ENCODE measurements around the gene C14orf93. TPM values are rescaled to one million over a fixed set of nuclear protein-coding genes. Genes with fewer than 3 reads are reported as not detected.
"Not testable (repeated sequence)": the region's sequence is repeated elsewhere in the genome, so short reads cannot be mapped to it uniquely, and the experiment has no call there.

The C14orf93 gene
- total RNA-seq, 4 donors from 2014 or later = 3.7 to 16.2 (median 6.7) TPM

DNA sequence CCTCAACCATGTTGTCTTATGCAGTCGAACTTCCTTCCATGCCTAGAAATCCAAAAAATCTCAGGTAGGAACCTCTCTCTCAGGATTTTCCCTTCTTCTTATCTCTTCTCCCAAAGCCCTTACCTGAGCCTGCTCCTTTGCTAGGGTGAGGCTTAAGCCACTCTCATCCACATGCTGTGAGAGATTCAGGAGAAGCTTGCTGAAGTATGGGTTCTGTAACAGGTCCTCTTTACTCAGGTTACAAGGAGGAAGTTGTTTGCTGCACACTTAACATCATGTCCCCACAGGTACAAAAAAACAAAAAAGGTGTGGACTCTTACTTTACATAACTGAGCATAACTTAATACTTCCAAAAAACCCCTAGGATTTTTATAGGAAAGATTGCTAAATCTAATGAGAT is 57.5 kb downstream of the C14orf93 start:
- ATAC-seq (no peak), DNase-seq (no peak)
- TF ChIP-seq POLR2A (IDR thresholded peaks at IDR 0.05) = no peak
- TF ChIP-seq, protein P1, sequence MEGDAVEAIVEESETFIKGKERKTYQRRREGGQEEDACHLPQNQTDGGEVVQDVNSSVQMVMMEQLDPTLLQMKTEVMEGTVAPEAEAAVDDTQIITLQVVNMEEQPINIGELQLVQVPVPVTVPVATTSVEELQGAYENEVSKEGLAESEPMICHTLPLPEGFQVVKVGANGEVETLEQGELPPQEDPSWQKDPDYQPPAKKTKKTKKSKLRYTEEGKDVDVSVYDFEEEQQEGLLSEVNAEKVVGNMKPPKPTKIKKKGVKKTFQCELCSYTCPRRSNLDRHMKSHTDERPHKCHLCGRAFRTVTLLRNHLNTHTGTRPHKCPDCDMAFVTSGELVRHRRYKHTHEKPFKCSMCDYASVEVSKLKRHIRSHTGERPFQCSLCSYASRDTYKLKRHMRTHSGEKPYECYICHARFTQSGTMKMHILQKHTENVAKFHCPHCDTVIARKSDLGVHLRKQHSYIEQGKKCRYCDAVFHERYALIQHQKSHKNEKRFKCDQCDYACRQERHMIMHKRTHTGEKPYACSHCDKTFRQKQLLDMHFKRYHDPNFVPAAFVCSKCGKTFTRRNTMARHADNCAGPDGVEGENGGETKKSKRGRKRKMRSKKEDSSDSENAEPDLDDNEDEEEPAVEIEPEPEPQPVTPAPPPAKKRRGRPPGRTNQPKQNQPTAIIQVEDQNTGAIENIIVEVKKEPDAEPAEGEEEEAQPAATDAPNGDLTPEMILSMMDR (IDR thresholded peaks at IDR 0.05 in 4 of 5, conservative IDR thresholded peaks at IDR 0.05 in 1 of 5) = no peak
- no peak overlapping the region for H3K4me3 ChIP-seq
- peaks cover 0 to 28% of the 10 kb centered on the region in 2 donors for H3K36me3 ChIP-seq
- in situ Hi-C loops (cut with MboI; ENCODE audit: low sequenced_read_pairs in 4 of 4) (no loop called here), intact Hi-C loops (cut with DNase I; ENCODE audit: low total_unique reads) (no loop called here)
- H3K9me3 ChIP-seq = no peaks in the 10 kb centered on the region
- no peaks in the 10 kb centered on the region for H3K27me3 ChIP-seq
- H3K27ac ChIP-seq = no peak overlapping the region
- H3K4me1 ChIP-seq = peaks cover 9 to 16% of the 10 kb centered on the region in 2 donors

DNA sequence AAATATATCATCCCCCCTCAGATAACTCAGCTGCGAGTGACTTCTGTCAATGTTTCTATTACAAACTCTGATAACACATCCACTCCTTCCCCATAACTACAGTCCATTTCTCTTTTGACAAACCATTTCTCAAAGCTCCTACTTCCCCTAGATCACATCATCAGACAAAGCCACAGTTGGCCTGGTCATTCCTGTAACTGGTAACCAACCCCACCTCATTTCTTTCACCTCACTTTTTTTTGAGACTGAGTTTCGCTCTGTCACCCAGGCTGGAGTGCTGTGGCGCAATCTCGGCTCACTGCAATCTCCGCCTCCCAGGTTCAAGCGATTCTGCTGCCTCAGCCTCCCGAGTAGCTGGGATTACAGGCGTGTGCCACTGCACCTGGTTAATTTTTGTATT is 58.1 kb downstream of the C14orf93 start:
- in situ Hi-C loops (cut with MboI; ENCODE audit: low sequenced_read_pairs in 4 of 4); H3K4me3 ChIP-seq; DNase-seq; H3K9me3 ChIP-seq; intact Hi-C loops (cut with DNase I; ENCODE audit: low total_unique reads); ATAC-seq; H3K27me3 ChIP-seq; H3K27ac ChIP-seq: not testable (repeated sequence)
- peaks cover 0 to 34% of the 10 kb centered on the region in 2 donors for H3K36me3 ChIP-seq
- H3K4me1 ChIP-seq = peaks cover 9 to 14% of the 10 kb centered on the region in 2 donors

DNA sequence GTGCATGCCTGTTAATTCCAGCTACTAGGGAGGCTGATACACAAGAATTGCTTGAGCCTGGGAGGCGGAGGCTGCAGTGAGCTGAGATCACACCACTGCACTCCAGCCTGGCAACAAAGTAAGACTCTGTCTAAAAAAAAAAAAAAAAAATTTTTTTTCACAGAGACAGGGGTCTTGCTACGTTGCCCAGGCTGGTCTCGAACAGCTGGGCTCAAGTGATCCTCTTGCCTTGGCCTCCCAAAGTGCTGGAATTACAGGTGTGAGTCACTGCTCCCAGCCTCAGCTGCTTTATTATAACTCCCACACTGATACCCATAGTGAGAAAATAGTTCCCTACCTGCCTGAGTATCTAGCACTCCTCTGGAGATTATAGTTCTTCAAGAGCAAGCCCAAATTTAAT is 64.3 kb downstream of the C14orf93 start:
- Histone ChIP-seq H3K27ac (no peak overlapping the region), H3K36me3 (peaks cover 0 to 16% of the 10 kb centered on the region in 2 donors), H3K4me3 (no peak overlapping the region), H3K27me3 (no peaks in the 10 kb centered on the region), H3K4me1 (no peaks in the 10 kb centered on the region), H3K9me3 (no peaks in the 10 kb centered on the region)
- ATAC-seq (no peak), DNase-seq (no peak)
- no peak for TF ChIP-seq POLR2A (IDR thresholded peaks at IDR 0.05)
- TF ChIP-seq, protein P1 (IDR thresholded peaks at IDR 0.05 in 4 of 5, conservative IDR thresholded peaks at IDR 0.05 in 1 of 5) = no peak
- intact Hi-C loops (cut with DNase I; ENCODE audit: low total_unique reads) (no loop called here), in situ Hi-C loops (cut with MboI; ENCODE audit: low sequenced_read_pairs in 4 of 4) (no loop called here)

DNA sequence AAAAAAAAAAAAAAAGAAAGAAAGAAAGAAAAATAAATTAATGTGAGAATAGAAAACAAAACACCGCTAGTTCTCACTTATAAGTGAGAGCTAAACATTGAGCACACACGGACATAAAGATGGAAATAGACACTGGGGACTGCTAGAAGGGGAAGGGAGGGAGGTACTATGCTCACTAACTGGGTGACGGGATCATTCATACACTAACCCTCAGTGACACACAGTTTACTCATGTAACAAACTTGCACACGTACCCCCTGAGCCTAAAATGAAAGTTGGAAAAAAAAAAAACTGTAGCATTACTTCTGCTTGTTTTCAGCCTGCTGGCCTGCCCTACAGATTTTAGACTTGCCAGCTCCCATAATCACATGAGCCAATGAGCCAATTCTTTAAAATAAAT is 70.3 kb downstream of the C14orf93 start:
- Histone ChIP-seq H3K27ac (no peak overlapping the region), H3K4me1 (no peaks in the 10 kb centered on the region), H3K9me3 (no peaks in the 10 kb centered on the region), H3K27me3 (no peaks in the 10 kb centered on the region), H3K4me3 (no peak overlapping the region), H3K36me3 (no peaks in the 10 kb centered on the region)
- in situ Hi-C loops (cut with MboI; ENCODE audit: low sequenced_read_pairs in 4 of 4) (no loop called here), intact Hi-C loops (cut with DNase I; ENCODE audit: low total_unique reads) (no loop called here)
- ATAC-seq (no peak), DNase-seq (no peak)
- no peak for TF ChIP-seq POLR2A (IDR thresholded peaks at IDR 0.05)
- TF ChIP-seq, protein P1 (IDR thresholded peaks at IDR 0.05 in 4 of 5, conservative IDR thresholded peaks at IDR 0.05 in 1 of 5) = no peak

Other genes with a start within 250 kb of the C14orf93 start
- gene OXA1L, start 243.5 kb downstream of the C14orf93 start, total RNA-seq = 100 to 1,000 TPM in 3 of 4 donors, 10 to 100 TPM in 1; 83.5 to 135 (median 114) TPM
- 1 to 10 TPM in 3 of 4 donors, under 1 TPM in 1; 0.68 to 5.3 (median 2.2) TPM for gene SLC7A7, start 194.7 kb downstream of the C14orf93 start, total RNA-seq
- 100 to 1,000 TPM in 1 of 4 donors, 10 to 100 TPM in 3; 48.5 to 153 (median 89.0) TPM for gene MRPL52, start 180.3 kb downstream of the C14orf93 start, total RNA-seq
- 10 to 100 TPM; 14.9 to 29.7 (median 20.8) TPM for gene MMP14, start 173.6 kb downstream of the C14orf93 start, total RNA-seq
- gene LRP10, start 138.4 kb downstream of the C14orf93 start, total RNA-seq = 100 to 1,000 TPM in 1 of 4 donors, 10 to 100 TPM in 3; 31.1 to 109 (median 60.1) TPM
- gene REM2, start 126.9 kb downstream of the C14orf93 start, total RNA-seq = 1 to 10 TPM in 1 of 4 donors, not detected in 3; 1.1 TPM
- 10 to 100 TPM; 37.7 to 83.3 (median 62.1) TPM for gene RBM23, start 91.0 kb downstream of the C14orf93 start, total RNA-seq
- 10 to 100 TPM; 67.2 to 83.2 (median 78.6) TPM for gene PRMT5, start 80.8 kb downstream of the C14orf93 start, total RNA-seq
- gene HAUS4, start 53.1 kb downstream of the C14orf93 start, total RNA-seq = 10 to 100 TPM; 12.9 to 34.6 (median 17.1) TPM
- gene AJUBA, start 27.6 kb downstream of the C14orf93 start, total RNA-seq = 1 to 10 TPM in 2 of 4 donors, under 1 TPM in 2; 0.46 to 5.0 (median 1.9) TPM
- 100 to 1,000 TPM; 304 to 543 (median 486) TPM for gene PSMB5, start 24.8 kb upstream of the C14orf93 start, total RNA-seq
- not detected for gene PSMB11, start 32.1 kb upstream of the C14orf93 start, total RNA-seq
- 1 to 10 TPM in 1 of 4 donors, under 1 TPM in 3; 0.36 to 1.7 (median 0.58) TPM for gene CDH24, start 47.4 kb upstream of the C14orf93 start, total RNA-seq
- 10 to 100 TPM; 61.9 to 74.8 (median 70.6) TPM for gene ACIN1, start 85.0 kb upstream of the C14orf93 start, total RNA-seq
- gene C14orf119, start 85.4 kb upstream of the C14orf93 start, total RNA-seq = 10 to 100 TPM in 3 of 4 donors, 1 to 10 TPM in 1; 9.5 to 28.8 (median 13.8) TPM
- not detected for gene CIROP, start 94.8 kb upstream of the C14orf93 start, total RNA-seq
- not detected for gene CEBPE, start 109.1 kb upstream of the C14orf93 start, total RNA-seq
- 100 to 1,000 TPM in 1 of 4 donors, 10 to 100 TPM in 3; 34.5 to 199 (median 63.7) TPM for gene SLC7A8, start 173.5 kb upstream of the C14orf93 start, total RNA-seq
- gene RNF212B, start 227.8 kb upstream of the C14orf93 start, total RNA-seq = not detected

Data from gastrocnemius medialis (tissue), 4 donors.